ENCODE data around the gene PLD5. TPM values are rescaled to one million over a fixed set of nuclear protein-coding genes. Genes with fewer than 3 reads are reported as not detected.
"Not testable (repeated sequence)": the region's sequence is repeated elsewhere in the genome, so short reads cannot be mapped to it uniquely, and the experiment has no call there.

The PLD5 gene
- total RNA-seq, 1 experiment from 2014 or later, result 0.20 TPM

DNA sequence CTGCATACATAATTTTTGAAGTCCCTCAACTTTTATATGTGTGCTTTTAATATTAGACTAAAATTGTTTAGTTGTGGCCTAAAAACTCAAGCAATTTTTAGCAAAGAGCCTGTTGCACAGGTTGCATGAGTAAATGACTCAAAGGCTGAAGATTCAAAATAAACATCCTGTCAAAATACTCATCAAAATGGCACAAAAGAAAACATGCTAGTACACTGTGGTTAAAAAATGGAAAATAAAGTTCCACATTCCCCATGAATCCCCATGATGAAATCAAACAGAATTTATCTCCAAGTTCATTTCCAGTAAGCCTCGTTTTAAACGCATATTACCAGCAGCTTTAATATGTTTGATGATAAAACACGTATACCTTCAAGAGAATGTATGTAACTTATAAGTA lies 295.5 kb downstream of the PLD5 start:
- in situ Hi-C loops (cut with HindIII; ENCODE audit: low sequenced_read_pairs), result no loop called here
- no peak for DNase-seq (ENCODE audit: low spot score)

DNA sequence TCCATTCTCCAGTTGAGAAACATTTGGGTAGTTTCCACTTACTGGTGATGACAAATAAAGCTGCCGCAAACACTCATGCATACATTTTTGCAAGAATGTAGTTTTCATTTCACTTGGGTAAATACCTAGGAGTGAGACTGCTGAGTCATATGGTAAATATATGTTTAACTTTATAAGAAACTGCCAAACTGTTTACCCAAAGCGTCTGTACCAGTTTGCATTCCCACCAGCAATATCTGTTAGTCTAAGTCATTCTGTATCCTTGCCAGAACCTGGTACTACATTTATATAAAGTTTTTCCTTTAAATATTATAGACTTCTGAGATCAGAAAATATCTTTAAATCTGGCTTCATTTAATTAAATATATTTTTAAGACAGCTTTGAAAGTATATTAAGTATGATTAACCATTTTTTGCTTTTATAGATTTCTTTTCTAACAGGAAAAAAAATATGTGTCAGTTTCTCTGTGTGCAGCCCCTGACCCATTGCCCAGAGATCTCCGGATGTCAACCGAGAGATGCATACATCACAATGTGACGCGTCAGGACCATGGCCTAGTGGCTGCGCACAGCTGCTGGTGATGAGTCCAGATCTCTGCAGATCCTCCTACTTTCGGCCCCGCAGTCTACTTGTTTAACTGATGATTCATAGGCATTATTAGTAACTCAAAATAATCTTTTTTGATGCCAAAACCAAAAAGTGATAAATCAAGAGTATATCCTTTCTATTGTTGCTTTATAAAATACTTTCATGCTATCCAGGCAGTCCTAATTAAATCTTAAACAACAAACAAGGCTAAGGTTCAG lies 298.5 kb downstream of the PLD5 start:
- DNase-seq (ENCODE audit: low spot score), result no peak
- in situ Hi-C loops (cut with HindIII; ENCODE audit: low sequenced_read_pairs), result no loop called here

DNA sequence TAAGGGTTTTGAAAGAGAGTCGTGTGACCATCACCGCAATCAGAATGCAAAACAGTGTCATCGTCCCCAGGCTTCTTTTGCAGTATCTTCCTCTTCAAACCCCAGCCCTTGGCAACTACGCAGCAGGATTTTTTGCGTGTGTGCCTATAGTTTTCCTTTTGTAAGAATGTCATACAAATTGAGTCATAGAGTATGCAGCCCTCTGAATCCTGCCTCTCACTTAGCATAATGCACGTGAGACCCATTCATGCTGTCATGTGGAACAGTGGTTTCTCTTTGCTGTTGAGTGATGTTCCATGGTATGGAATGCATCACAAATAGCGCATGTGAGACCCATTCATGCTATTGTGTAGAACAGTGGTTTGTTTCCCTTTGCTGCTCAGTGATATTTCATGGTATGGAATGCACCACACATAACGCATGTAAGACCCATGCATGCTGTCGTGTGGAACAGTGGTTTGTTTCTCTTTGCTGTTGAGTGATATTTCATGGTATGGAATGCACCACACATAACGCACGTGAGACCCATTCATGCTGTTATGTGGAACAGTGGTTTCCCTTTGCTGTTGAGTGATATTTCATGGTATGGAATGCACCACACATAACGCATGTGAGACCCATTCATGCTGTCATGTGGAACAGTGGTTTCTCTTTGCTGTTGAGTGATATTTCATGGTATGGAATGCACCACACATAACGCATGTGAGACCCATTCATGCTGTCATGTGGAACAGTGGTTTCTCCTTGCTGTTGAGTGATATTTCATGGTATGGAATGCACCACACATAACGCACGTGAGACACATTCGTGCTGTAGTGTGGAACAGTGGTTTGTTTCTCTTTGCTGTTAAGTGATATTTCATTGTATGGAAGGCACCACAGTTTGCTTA lies 299.4 kb downstream of the PLD5 start:
- in situ Hi-C loops (cut with HindIII; ENCODE audit: low sequenced_read_pairs), result not testable (repeated sequence)

DNA sequence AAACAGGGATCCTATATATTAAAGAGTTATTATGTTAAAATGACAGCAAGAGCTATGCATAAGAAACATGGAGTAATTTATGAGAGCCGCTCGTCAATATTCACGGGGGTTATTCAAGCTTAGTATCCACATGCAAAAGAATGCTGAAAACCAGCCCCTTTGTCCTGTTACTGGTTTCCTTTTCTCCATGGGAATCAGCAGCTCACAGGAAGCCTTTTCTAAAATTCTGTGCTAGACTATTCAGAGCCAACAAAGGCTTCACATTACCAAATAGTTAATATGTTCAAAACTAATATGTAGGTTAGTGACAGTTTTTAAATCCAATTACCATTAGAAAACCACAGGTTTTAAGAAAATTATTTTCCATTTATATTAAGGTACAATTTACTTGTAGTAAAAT lies 300.0 kb downstream of the PLD5 start:
- no peak for DNase-seq (ENCODE audit: low spot score)
- in situ Hi-C loops (cut with HindIII; ENCODE audit: low sequenced_read_pairs), result no loop called here

More for the DNA sequence above, 299.4 kb downstream of the PLD5 start:
- DNase-seq (ENCODE audit: low spot score), result not testable (repeated sequence)

DNA sequence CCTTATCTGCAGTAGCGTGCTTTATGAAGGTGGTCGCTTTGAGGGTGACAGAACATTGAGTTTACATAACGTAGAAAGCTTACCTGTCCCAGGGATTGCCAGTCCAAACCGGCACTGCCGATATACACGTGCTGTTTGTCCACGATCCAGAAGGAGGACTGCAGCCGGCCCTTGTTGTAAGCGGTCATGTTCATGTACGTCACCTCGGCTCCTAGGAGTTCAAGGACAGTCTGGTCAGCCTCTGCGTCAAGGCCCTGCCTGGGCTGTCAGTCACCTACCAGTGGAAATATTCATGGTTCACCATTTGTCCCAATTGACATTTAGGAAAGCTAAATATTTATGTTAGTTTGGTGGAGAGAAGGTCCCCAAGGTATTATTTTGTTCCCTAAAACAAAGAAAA lies 304.6 kb downstream of the PLD5 start:
- DNase-seq (ENCODE audit: low spot score), result no peak
- in situ Hi-C loops (cut with HindIII; ENCODE audit: low sequenced_read_pairs), result no loop called here

DNA sequence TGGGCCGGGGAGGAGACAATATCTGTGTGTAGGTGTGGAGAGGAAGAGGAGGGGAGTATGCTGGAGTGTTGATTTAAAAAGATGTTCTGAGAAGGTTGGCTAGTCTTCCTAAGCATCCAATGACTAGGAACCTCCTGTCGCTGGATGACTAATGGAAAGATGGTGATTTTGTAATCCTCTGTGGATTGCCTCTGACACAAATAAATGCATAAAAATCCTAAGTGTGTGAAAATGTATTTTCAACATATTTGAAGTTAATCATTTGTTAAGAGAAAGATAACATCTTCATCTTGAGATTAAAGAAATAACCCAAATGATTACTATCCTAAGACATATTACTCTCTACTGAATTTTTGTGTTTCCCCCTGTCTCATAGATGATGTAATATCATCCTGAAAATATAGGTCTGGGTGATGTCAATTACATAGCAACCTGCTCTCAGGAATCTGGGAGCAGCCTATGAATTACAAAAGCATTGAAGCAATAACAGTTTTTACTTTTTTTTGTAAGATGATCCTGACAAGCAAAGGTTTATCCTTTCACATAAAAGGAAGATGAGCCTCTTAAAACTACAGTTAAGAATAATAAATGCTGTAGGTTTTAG lies 305.1 kb downstream of the PLD5 start:
- no peak for DNase-seq (ENCODE audit: low spot score)
- in situ Hi-C loops (cut with HindIII; ENCODE audit: low sequenced_read_pairs), result no loop called here

DNA sequence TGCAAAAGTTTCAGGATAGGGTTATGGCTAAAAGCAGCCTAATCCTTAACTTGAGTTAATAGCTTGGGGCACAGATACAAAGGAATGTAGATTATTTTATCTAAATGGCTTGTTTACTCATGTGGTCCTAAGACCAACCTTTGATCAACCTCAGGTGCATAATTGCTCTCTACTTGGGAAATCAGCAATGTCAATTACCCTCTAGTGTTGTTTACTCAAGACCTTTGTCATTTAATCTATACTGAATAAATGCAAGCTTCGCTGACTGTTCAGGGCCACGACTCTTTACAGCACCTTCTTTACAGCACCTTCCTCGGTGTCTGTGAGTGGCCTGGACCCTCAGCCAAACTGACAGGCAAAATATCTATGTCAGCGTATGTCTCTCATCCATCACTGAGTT lies 308.1 kb downstream of the PLD5 start:
- in situ Hi-C loops (cut with HindIII; ENCODE audit: low sequenced_read_pairs), result no loop called here

DNA sequence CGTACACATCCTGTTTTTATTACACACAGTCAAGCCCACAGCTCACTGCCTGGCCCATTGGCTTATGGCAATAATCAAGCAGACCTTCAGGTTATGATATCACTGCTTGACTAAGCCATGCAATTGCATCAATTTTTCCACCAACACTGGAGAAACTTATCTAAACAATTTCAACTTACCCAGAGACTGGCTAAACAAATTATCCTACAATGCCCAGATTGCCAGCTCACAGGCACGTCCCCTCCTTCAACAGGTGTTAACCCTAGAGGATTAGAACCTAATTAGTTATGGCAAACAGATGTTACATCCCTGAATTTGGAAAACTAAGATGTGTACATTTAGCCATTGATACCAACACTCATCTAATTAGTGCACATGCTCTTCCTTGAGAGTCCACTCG lies 310.0 kb downstream of the PLD5 start:
- DNase-seq (ENCODE audit: low spot score); in situ Hi-C loops (cut with HindIII; ENCODE audit: low sequenced_read_pairs): not testable (repeated sequence)

More for the DNA sequence above, 308.1 kb downstream of the PLD5 start:
- no peak for DNase-seq (ENCODE audit: low spot score)

DNA sequence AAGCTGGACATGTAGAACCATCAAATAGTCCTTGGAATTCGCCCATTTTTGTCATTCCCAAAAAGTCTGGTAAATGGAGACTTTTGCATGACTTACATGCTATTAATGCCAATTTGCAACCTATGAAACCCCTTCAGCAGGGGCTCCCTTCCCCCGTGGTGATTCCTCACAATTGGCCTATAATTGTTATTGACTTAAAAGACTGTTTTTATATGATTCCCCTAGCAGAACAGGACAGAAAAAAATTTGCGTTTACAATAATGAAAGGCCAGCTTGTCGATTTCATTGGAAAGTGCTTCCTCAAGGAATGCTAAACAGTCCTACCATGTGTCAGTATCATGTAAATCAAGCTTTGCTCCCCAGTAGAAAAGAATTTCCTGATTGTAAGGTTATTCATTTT lies 311.5 kb downstream of the PLD5 start:
- in situ Hi-C loops (cut with HindIII; ENCODE audit: low sequenced_read_pairs); DNase-seq (ENCODE audit: low spot score): not testable (repeated sequence)

DNA sequence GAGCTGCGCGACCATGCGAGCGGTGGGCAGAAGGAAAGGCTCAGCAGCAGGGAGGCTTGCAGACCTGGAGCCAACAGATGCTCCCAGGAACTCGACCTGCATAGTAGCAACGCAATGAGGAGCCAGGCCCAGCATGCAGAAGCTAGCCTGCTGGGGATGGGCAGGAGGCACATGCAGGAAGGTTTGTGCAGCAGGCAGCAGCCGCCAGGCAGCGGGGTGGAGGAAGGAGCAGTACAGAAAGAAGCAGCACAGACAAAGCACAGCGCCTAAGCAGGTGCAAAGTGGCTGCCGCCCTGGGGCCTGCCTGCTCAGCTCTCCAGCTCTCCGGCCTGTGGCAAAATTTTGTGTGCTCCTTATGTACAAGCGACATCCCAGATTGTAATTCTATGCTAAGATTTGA lies 312.1 kb downstream of the PLD5 start:
- DNase-seq (ENCODE audit: low spot score), result peak; percentile 88
- in situ Hi-C loops (cut with HindIII; ENCODE audit: low sequenced_read_pairs), result no loop called here

DNA sequence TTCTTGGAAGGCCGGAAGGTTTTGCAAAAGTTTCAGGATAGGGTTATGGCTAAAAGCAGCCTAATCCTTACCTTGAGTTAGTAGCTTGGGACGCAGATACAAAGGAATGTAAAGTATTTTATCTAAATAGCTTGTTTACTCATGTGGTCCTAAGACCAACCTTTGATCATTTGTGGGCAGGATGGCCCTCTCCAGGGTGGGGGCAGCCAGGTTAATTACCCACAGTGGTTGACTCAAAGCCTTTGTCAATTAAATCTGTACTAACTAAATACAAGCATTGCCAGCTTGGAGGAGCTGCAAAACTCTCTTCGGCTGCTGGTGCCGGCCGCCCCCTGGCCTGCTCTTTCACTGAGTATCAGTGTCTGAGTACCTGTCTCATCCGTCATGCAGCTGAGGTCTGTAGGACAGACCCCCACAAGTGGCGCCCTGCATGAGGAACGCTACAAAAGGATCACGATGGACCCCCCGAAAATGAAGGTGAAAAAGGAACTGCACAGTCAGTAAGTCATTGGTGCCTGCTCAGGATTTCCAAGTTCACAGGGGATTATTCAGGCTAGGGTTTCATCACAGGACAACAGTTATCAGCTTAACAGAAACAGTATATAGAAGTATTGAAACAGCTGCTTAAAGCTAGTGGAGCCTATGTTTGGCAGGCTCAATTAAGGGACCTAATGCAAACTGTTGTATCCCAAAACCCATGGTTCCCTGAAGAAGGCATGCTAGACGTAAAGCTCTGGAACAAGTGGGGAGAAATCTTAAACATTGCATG lies 313.1 kb downstream of the PLD5 start:
- in situ Hi-C loops (cut with HindIII; ENCODE audit: low sequenced_read_pairs), result no loop called here

DNA sequence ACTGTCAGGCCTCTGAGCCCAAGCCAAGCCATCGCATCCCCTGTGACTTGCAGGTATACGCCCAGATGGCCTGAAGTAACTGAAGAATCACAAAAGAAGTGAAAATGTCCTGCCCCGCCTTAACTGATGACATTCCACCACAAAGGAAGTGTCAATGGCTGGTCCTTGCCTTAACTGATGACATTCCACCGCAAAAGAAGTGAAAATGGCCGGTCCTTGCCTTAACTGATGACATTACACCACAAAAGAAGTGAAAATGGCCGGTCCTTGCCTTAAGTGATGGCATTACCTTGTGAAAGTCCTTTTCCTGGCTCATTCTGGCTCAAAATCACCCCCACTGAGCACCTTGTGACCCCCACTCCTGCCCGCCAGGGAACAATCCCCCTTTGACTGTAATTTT lies 314.2 kb downstream of the PLD5 start:
- in situ Hi-C loops (cut with HindIII; ENCODE audit: low sequenced_read_pairs); DNase-seq (ENCODE audit: low spot score): not testable (repeated sequence)

More for the DNA sequence above, 313.1 kb downstream of the PLD5 start:
- DNase-seq (ENCODE audit: low spot score), result peak; percentile 35

DNA sequence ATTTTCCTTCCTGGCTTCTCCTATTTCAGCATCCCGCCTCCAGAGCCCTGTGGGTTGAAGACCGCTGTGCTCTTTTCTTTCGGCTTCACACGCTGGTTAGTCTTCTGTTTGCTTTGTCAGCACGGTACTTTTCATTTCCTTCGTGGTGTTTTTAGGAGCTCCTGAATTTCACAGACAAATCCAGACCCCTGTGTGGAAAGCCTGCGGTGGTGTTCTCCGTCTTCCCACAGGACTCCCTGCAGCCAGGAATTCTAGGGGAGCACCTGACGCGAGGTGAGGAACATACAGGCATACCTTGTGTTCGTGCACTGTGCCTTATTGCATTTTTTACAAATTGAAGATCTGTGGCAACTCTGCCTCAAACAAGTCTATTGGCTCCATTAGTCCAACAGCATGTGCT lies 315.4 kb downstream of the PLD5 start:
- no peak for DNase-seq (ENCODE audit: low spot score)
- in situ Hi-C loops (cut with HindIII; ENCODE audit: low sequenced_read_pairs), result no loop called here

DNA sequence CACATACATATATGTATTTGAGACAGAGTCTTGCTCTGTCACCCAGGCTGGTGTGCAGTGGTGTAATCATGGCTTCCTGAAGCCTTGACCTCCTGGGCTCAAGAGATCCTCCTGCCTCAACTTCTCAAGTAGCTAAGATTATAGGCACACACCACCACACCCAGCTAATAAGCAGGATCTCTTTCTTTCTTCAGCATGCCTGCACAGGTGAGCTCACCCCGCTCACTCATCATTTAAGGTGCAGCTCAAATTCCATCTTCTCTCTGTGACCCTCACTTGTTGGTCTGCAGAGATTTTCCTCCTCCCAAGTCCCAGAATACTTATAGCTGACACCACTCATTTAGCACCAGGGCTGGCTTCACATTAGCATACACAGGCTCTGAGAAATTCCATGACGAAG lies 316.5 kb downstream of the PLD5 start:
- in situ Hi-C loops (cut with HindIII; ENCODE audit: low sequenced_read_pairs), result no loop called here

DNA sequence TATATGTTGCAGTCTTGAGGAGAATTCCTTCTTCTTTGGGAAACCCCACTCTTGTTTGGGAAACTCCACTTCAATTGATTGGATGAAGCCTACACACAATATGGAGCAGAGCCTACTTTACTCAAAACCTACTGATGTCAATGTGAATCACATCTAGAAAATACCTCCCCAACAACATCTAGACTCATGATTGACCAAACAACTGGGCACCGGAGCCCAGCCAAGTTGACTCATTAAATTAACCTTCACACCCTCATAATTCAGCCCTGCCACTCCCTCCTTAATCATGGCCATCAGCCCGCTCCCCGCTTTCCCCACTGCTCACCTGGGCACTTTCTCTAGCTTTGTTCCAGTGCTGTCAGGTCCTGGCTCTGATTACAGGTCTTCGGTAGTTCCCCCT lies 317.5 kb downstream of the PLD5 start:
- DNase-seq (ENCODE audit: low spot score), result no peak
- in situ Hi-C loops (cut with HindIII; ENCODE audit: low sequenced_read_pairs), result no loop called here

More for the DNA sequence above, 316.5 kb downstream of the PLD5 start:
- no peak for DNase-seq (ENCODE audit: low spot score)

DNA sequence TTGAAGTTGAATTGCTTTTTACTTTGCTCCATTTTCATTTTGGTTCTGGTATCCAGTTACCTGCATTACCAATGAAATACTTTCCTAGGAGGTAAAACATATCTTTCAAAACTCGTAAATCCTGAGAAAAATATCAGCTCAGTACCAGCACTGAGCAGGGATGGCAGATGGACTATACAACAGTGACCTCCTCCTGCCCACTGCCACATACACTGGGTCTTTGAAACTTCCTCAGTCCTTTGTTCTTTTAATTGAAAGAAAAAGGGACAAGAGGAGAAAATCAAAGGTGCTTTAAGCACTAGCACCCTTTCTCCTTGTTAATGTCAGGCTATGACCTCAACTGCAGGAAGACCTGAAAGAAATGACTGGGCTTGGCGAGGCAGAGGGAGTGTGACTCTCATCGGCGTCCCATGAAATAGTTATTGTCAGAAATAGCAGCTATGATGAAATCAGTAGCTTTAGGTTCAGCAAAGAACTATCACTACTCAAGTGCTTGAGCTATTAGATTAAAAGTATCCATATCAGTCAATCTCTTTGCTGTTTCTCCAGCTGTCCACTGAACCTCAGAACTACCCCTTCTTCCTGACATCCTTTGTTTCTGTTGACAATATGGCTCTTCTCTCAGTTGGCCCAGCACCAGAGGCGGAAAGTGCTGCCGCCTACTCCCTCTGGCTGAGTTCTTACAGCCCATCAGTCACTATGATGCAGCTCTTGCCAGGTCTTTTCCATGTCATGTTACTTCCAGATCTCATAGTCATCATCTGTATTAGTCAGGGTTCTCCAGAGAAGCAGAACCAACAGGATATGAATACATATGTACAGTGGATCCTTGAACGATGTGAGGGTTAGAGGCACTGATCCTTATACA lies 318.6 kb downstream of the PLD5 start:
- peak; percentile 66 for DNase-seq (ENCODE audit: low spot score)
- in situ Hi-C loops (cut with HindIII; ENCODE audit: low sequenced_read_pairs), result no loop called here

DNA sequence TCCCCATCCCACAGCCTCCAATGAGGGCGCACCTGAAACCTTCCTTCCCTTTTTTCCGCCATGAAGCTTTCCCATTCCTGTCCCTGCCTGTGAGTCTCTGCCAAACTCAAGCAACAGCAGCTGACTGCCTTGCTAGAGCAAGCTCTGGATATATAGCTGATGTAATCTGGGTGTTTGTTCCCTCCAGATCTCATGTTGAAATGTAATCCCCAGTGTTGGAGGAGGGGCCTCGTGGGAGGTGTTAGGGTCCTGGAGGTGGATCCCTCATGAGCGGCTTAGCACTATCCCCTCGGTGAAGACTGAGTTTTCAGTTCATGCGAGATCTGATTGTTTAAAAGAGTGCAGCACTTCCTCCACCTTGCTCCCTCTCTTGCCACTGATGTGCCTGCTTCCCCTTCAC lies 321.2 kb downstream of the PLD5 start:
- DNase-seq (ENCODE audit: low spot score), result no peak
- in situ Hi-C loops (cut with HindIII; ENCODE audit: low sequenced_read_pairs), result no loop called here

DNA sequence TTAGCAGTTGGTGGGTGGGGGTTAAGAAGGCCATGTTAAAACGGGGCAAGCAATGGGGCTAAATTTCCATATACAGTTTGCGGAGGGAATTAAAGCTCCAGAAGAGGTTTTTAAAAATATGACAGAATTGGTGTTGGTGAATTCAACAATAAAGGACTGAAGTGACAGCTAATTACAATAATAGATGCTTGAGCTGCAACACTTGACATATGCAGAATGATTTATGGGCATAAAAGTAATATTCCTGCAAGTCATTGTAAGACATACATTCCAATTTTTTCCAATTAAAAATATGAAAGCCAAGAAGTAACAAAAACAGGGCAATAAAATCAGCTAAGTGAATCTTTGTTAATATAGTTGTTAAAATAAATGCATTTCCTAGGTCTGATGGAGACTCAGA lies 323.4 kb downstream of the PLD5 start:
- in situ Hi-C loops (cut with HindIII; ENCODE audit: low sequenced_read_pairs), result no loop called here
- DNase-seq (ENCODE audit: low spot score), result no peak
